HG02678 (cell line): ENCODE measurements around the gene EIF4G2.

Experiments
- ATAC-seq: cut with Tn5 transposase; IDR thresholded peaks from one replicate; pipeline ENCODE4 v1.9.1; 2021; ENCODE audit warnings: mild to moderate bottlenecking, moderate library complexity; ENCODE audit not compliant: unreplicated experiment

The EIF4G2 gene

DNA sequence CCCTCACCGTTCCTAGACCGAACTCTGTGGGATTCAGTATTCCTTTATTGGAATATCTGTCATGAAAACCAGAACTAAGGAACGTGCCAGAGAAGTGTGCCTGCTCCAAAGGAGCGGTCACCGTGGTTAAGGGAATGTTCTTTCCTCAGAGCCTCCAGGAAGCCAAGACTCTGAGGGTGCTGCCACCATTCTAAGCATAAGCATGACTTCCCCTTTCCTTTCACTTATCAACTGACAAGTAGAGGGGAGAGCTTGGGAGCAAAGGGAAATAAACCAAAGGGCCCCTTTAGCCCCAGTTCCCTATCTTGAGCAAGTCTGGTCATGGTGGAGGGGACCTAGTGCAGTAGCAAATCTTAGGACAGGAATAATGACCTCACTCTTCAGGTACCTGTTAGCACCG is 30.9 kb downstream of the EIF4G2 start:
- no peak for ATAC-seq

DNA sequence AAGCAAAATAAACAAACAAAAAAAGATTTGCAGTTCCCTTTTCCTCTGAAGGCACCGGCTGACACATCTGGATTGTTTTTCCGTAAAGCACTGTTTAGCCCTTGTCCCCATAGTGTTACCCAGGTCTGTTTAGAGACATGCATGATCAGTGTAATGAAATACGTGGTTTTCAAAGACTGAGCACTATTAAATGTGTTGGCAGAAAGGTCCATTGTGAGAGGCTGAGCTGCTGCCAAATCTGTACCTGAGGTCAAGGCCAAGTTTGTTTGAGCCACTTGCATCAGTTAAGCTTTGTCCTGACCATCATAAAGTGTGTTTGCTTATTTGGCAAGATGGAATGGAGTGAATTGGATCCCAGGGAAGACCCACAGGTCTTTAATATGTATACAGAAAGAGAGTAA is 31.3 kb downstream of the EIF4G2 start:
- ATAC-seq, result no peak

DNA sequence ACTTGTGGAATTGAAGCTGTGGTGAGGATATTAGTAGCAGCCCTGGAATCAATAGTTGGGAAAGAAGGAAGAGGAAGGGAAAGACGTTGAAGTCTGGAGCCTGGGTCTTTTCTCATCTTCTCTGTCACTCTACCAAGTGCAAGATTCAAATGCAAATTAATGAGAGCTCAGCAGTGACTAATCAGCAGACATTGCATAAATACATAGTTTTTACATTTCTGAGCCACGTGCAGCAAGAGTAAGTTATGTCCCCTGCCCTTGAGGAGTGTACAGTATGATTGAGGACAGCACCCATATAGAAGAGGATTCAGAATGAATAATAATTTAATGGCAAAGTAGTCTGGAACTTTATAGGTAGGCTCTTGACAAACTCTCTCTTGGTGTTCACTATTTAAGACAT is 33.9 kb downstream of the EIF4G2 start:
- no peak for ATAC-seq

DNA sequence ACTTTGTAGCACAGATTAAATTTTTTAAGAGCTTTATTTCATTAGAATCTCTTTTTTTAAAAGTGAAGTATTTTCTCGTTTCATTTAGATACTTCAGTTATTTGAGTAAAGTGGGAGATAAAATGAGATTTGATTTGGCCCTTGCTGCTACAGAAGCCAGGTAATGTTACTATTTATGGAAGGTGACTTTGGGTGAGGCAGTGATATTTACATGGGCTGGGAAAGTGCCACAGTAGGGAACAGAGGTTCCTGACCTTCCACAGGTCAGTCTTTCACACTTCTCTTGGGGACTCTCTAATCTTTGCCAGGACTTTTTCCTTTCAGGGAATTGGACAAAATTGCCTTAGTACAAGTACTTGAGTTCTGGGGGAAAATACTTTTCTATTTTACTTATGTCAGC is 37.3 kb downstream of the EIF4G2 start:
- ATAC-seq, result no peak

DNA sequence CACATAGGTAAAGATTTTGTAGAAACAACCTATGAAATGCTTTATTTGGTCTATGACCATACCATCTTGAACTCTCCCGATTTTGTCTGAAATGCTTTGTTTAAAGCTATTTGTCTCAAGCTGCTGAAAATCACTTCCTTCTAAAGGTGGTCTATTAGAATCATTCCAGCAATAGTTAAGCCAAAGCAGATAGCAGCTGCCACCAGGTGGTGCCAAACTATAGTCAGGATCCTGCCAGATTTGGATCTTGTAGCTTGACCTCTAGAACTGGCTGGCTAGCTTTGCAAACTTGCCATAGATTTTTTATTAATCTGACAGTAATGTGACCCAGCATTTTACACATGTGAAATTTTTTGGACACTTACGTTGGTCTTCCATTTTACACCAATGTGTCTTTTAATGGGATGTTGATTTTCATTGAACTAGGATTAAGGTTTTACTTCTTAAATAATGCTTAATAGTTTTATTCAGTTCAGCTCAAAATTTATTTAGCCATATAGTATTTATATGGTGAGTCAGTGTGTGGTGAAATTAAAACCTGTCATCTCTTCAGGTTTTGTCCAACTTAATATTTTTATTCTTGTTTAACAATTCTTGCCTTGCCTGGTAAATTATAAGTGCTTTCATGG is 38.0 kb downstream of the EIF4G2 start:
- ATAC-seq, result no peak

DNA sequence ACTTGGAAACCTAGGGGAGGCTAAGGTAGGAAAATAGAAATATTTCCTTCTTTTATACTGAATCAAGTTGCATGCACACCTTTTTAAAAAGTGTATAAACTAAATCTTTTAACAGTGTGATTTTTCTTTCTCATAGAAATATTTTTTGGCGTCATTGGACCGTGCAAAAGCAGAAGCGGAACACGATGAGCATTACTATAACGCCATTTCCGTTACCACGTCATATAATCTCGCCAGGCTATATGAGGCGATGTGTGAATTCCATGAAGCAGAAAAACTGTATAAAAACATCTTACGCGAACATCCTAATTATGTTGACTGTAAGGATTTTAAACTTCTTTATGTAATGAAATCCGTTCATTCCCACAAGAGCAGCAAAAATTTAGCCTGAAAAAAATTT is 44.3 kb downstream of the EIF4G2 start:
- ATAC-seq, result no peak

DNA sequence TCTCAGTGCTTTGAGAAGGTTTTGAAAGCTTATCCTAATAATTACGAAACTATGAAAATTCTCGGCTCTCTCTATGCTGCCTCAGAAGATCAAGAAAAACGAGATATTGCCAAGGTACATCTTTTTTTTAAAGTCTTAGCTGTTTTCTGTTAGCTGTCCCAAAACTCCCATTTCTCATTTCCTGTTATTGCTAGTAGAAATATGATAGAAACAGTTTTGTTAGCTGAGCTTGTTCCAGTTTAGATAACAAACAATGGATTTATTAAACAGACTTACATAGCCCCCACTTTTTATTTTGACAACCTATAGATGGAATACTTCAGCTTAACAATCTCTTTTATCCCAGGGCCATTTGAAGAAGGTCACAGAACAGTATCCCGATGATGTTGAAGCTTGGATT is 45.0 kb downstream of the EIF4G2 start:
- ATAC-seq, result no peak

DNA sequence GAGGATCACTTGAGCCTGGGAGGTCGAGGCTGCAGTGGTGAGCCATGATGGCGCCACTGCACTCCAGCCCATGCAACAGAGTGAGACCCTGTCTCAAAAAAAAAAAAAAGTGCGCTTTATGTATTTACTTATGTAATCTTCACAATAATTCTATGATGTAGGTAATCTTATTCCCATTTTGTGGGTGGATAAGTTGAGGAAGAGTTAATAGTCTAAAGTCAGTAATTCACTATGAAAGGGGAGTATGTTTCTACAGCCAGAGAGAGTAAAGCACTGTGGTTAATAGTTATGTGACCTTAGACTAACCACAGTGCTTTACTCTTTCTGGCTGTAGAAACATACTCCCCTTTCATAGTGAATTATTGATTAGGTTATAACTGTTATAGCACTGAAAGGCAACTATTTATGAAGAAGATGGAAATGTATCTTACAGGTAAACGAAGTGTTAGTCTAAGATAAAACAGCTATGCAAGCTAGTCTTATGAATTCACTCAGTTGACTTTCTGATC is 45.8 kb downstream of the EIF4G2 start:
- peak; percentile 59 for ATAC-seq

DNA sequence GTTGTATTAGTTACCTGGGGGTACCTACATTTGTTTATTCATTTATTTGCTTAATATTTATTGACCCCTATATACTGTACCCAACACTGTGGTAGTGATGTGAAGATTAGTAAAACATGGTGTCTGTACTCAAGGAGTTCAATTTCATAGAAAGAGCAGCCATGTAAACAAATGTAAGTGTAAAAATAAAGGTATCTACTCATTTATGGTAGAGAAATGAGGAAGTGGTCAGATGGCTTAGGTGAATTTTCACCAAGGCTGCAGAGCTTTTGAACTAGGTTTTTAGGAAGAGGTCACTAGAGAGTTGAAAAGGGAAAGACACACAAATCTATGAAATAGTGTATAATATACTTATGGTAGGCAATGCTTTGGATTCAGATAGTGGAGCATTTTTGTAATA is 46.5 kb downstream of the EIF4G2 start:
- ATAC-seq, result peak; percentile 82

DNA sequence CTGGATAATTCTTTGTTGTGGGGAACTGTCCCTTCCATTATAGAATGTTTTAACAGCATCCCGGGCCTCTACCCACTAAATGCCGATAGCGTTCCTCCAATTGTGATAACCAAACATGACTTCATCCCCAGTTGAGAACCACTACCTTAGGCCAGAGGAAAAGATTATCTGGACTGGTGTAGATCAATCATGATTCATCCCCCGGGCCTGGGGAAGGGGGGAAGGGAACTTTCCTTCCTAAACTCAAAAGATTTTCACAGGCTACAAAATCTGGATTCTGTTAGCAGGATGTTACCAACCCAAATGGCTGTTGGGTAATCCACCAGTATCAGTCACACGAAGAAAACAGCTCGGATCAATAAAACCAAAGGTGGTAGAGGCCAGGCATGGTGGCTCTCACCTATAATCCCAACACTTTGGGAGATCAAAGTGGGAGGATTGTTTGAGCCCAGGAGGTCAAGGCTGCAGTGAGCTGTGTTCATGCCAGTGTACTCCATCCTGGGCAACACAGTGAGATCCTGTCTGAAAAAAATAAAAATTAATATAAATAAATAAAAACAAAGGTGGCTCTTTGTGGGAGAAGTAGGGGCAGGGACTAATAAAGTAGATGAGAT is 47.5 kb downstream of the EIF4G2 start:
- no peak for ATAC-seq

DNA sequence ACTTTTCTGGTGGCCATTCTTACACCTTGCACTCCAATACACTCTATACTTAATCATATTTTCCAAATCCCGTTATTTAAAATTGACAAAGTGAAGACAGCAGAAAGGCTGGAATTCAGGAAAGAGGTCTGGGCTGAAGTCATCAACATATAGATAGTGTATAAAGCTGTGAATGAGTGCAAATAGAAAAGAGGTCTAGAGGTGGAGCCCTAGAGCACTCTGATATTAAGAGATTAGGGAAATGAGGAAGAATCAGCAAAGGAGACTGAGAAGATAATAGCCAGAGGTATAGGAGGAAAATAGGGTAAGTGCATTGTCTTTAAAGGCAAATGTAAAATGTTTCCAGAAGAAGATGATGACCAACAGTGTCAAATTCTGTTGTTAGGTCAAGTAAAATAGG is 49.8 kb downstream of the EIF4G2 start:
- ATAC-seq, result no peak

DNA sequence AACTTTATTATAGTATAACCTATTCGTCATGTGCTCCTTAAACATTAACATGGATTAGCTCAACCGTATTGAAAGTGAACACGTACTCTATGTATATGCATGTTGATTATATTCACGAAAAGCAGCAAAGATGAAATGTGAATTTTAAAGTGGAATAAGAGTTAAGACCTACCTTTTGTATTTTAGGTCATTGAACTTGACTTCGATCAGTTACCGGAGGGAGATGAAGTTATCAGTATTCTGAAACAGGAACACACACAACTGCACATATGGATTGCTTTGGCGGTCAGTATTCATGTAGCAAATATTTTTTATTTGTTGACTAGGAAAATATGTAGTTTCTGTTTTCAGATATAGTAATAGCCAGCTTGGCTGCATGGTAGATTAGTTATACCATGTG is 56.2 kb downstream of the EIF4G2 start:
- no peak for ATAC-seq

DNA sequence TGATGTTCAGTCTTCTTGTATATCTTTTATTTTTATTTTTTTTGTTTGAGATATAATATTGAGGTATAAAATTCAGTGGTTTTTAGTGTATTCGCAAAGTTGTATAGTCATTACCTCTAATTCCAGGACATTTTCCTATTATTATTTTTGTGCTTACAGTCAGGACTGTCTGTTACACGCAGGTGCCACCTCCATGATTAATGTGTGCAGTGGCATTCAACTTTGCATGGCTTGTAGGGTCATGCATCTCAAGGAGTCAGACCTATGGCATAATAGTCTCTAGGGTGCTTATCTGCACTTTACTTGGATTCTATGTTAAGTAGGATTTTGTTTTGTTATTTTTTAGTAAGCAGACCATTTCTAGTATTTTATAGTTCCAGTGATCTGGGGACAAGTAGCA is 56.7 kb downstream of the EIF4G2 start:
- ATAC-seq, result no peak

DNA sequence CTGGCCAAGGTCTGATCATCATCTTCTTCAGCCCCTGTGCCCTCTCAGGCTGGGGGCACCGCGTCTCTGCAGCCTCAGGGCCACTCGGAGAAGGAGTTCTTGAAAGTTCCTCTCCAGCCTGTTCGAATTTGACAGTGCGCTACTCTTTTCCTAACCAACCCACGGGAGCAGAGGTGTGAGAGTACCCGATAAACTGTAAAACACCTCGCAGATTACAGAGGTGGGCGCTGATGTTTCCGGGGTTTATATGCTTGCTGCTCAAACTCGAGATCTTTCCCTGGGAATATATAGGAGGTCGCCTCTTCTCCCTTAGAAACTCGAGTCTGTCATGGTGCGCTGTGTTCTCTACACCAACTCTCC is 57.2 kb downstream of the EIF4G2 start:
- peak; percentile 28 for ATAC-seq

DNA sequence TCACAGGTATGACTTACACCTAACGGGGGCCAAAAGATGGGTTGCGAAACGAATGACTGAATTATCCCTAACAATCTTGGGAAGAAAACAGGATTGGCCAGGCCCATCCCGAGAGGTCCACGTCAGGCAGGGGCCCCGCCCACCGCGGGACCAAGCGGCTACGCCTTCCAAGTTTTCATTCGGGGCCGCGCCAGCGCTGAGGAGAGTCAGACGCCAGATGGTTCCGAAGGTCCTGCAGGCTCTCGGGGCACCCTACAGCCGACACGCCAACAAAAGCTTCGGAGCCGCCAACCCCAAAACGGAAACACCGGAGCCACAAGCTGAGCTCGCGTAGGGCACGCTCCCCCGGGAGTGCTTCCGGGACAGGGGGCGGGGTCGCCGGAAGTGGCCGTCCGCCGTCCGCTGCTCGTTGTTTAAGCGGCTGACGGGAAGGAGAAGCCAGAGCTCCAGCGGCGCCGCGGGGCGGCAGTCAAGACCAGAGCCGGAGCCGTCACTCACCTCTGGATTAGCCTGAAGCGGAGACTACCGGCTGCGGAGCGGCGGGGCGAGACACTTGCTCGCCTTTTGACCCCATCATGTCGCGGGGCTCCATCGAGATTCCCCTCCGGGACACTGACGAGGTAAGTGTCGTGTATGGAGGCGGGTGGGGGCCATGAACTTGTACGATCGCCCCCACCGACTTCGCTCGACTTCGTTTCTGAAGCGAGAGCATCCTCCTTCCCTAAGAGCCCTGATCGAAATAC is 57.7 kb downstream of the EIF4G2 start, which contains the start of gene CTR9:
TSS of gene CTR9 (plus strand) at position 409 of the 743 bp plus-strand sequence. CDS start at position 576, 167 bp downstream.
- ATAC-seq, result peak; percentile 93

DNA sequence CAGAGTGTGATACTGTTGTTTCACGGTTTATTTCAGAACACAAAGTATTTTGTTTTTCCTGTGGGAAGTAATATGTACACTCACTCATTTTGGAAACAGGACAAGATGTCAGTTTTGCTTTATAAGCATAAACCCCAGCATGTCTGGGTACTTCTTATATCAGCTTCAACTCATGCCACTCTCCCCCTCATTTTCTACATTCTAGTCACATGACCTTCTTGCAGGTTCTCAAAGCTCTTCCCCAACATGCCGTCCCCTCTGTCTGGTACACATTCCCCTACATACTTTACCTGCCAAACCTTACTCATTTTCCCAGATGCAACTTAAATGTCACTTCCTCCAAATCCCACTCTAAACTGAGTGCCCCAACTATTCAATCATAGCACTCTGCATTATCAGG is 59.2 kb downstream of the EIF4G2 start:
- ATAC-seq, result no peak

DNA sequence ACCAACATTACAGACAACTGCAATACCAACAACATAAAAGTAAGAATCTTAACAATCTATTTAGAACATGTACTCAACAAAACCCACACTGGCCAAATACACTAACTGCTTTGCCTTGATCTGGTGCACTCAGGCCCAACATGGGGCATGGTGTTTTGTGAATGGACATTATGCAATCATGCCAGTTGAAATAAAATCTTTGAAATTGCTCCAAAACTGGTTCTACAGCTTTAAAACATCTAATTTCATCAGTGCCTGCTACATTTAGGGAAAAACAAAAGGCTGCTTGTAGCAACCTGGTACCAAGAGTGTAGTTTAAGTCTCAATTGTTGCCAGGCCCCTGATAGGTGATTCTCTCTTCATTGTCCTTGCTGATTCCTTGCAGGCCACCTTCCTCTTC is 61.0 kb downstream of the EIF4G2 start:
- ATAC-seq, result no peak
